HCT116 (cell line): ENCODE measurements around the gene PIK3R1. TPM values are rescaled to one million over a fixed set of nuclear protein-coding genes. Genes with fewer than 3 reads are reported as not detected.

Experiments
- ATAC-seq: fragments of 200-7000 bp; cut with Tn5 transposase; 2 replicates; pipeline ENCODE4 v1.9.1; 2020; ENCODE audit warnings: mild to moderate bottlenecking, moderate library complexity
- BruUV-seq: library from RNA; stranded (reverse); fragments of 400-500 nt; replicated peaks from 2 replicates; lab custom pipeline; 2021; lab: Mats Ljungman, UMichigan
- CTCF ChIA-PET: fragments of 300-600 bp; sonication (Branson Sonifier 250); formaldehyde crosslinking; loops from one replicate; lab custom pipeline; 2021; ENCODE audit warnings: antibody characterized with exemption; lab: Charles Lee
- POLR2A ChIA-PET: fragments of 300-600, 350-600 bp; sonication (Branson Sonifier 250); formaldehyde crosslinking; loops from one replicate; lab custom pipeline; 2021; ENCODE audit warnings: antibody characterized with exemption; lab: Charles Lee
- RAD21 ChIA-PET, 2 experiments: fragments of 300-600 bp; sonication (Branson Sonifier 250); formaldehyde crosslinking; loops; one replicate each; lab custom pipeline; 2023; ENCODE audit warnings: low total read pairs in 2 of 2; ENCODE audit not compliant: uncharacterized antibody in 2 of 2, unreplicated experiment in 2 of 2, low non-redundant PET in 1 of 2; lab: Charles Lee
- DNase-seq: peaks from one replicate; pipeline ENCODE4 v3.0.0-alpha.2; 2010; ENCODE audit warnings: low read depth, low spot score
- H2AFZ ChIP-seq: fragments of 200-600 bp; shearing (Covaris generic), sonication (generic); 2 replicates; pipeline ENCODE4 v1.6.1; 2017; ENCODE audit warnings: low read depth, mixed run types, mixed read lengths, antibody characterized with exemption, low read length; ENCODE audit not compliant: poor library complexity, severe bottlenecking
- H3K27ac ChIP-seq: 2 replicates; pipeline ENCODE4 v1.5.1; 2012; ENCODE audit warnings: low read depth, low read length
- H3K27me3 ChIP-seq: fragments of 200-600 bp; sonication (generic); 2 replicates; pipeline ENCODE4 v1.6.1; 2016; ENCODE audit warnings: mixed run types, low read length, mixed read lengths; ENCODE audit not compliant: insufficient read depth
- H3K36me3 ChIP-seq, 2 experiments: fragments of 200-500 bp in 1 of 2; fragments of 200-600 bp in 1 of 2; sonication (Bioruptor generic) in 1 of 2; sonication (generic) in 1 of 2; 2 replicates each; pipeline versions ENCODE4 v1.5.1 to v1.6.1; 2014 to 2016; ENCODE audit warnings: low read length in 2 of 2, inconsistent platforms in 1 of 2, mixed read lengths in 1 of 2, mixed run types in 1 of 2; ENCODE audit not compliant: insufficient read depth in 2 of 2, control insufficient read depth in 1 of 2
- H3K4me1 ChIP-seq, 2 experiments: fragments of 200-600 bp in 1 of 2; sonication (generic) in 1 of 2; 2 replicates each; pipeline versions ENCODE4 v1.5.1 to v1.6.1; 2012 to 2017; ENCODE audit warnings: low read length in 2 of 2, inconsistent platforms in 1 of 2, mild to moderate bottlenecking in 1 of 2, mixed read lengths in 1 of 2, mixed run types in 1 of 2, moderate library complexity in 1 of 2; ENCODE audit not compliant: insufficient read depth in 2 of 2, control insufficient read depth in 1 of 2
- H3K4me2 ChIP-seq: fragments of 200-600 bp; sonication (generic); 2 replicates; pipeline ENCODE4 v1.6.1; 2017; ENCODE audit warnings: mixed run types, low read length, mixed read lengths
- H3K4me3 ChIP-seq, 2 experiments: fragments of 200-600 bp in 1 of 2; sonication (generic) in 1 of 2; replicated peaks in 1 of 2; 2 replicates each; pipeline ENCODE4 v1.5.1; 2011 to 2016; ENCODE audit warnings: low read length in 2 of 2, control low read depth in 1 of 2, low read depth in 1 of 2, mild to moderate bottlenecking in 1 of 2, mixed read lengths in 1 of 2, mixed run types in 1 of 2
- H3K79me2 ChIP-seq: fragments of 200-600 bp; sonication (generic); 2 replicates; pipeline ENCODE4 v1.6.1; 2017; ENCODE audit warnings: mild to moderate bottlenecking, mixed run types, low read length, moderate library complexity, mixed read lengths; ENCODE audit not compliant: insufficient read depth
- H3K9ac ChIP-seq: fragments of 200-600 bp; sonication (generic); 2 replicates; pipeline ENCODE4 v1.6.1; 2016; ENCODE audit warnings: low read length, mixed read lengths
- H3K9me2 ChIP-seq: fragments of 200-600 bp; sonication (generic), shearing (Covaris generic); 2 replicates; pipeline ENCODE4 v1.6.1; 2017; ENCODE audit warnings: mixed run types, mild to moderate bottlenecking, moderate library complexity; ENCODE audit not compliant: insufficient read depth
- H3K9me3 ChIP-seq, 2 experiments: fragments of 200-500 bp in 1 of 2; fragments of 200-600 bp in 1 of 2; sonication (Bioruptor generic) in 1 of 2; sonication (generic) in 1 of 2; 2 replicates each; pipeline ENCODE4 v1.6.1; 2014 to 2017; ENCODE audit warnings: low read length in 2 of 2, mixed read lengths in 2 of 2, inconsistent platforms in 1 of 2, low read depth in 1 of 2, mild to moderate bottlenecking in 1 of 2, mixed run types in 1 of 2, moderate library complexity in 1 of 2; ENCODE audit not compliant: control insufficient read depth in 1 of 2, insufficient read depth in 1 of 2
- H4K20me1 ChIP-seq: fragments of 200-600 bp; sonication (generic), shearing (Covaris generic); 2 replicates; pipeline ENCODE4 v1.6.1; 2017; ENCODE audit warnings: mixed run types, mild to moderate bottlenecking, moderate library complexity; ENCODE audit not compliant: insufficient read depth
- EGR1 ChIP-seq: IDR thresholded peaks from 2 replicates; pipeline ENCODE4 v1.6.1; 2012; ENCODE audit warnings: low read depth
- ELF1 ChIP-seq: IDR thresholded peaks from 2 replicates; pipeline ENCODE4 v1.6.1; 2012; ENCODE audit warnings: low read depth, borderline replicate concordance
- YY1 ChIP-seq: IDR thresholded peaks from 2 replicates; pipeline ENCODE4 v1.6.1; 2011; ENCODE audit warnings: low read length, low read depth, moderate library complexity, mild to moderate bottlenecking; ENCODE audit not compliant: insufficient replicate concordance; ENCODE audit errors: extremely low read depth
- ZFX ChIP-seq: fragments of 450-650 bp; IDR thresholded peaks from 2 replicates; pipeline ENCODE4 v1.6.1; 2017
- intact Hi-C: fragments of 100-400 bp; cut with micrococcal nuclease; formaldehyde crosslinking; loops from 2 replicates; pipeline ENCODE4 v1.10.0; 2022
- total RNA-seq: library from RNA; stranded (reverse); gene quantifications from one replicate; pipeline ENCODE4 v1.2.1, GENCODE V29; 2021; ENCODE audit not compliant: unreplicated experiment
- TF ChIP-seq, protein P1 (sequence below): IDR thresholded peaks from 2 replicates; pipeline ENCODE4 v1.6.1; 2011; ENCODE audit warnings: mild to moderate bottlenecking, low read length, moderate library complexity; ENCODE audit not compliant: insufficient replicate concordance; ENCODE audit errors: extremely low read depth
- TF ChIP-seq, protein P2 (sequence below), 3 experiments: fragments of 200-600 bp in 1 of 3; sonication (generic) in 1 of 3; IDR thresholded peaks in 2 of 3; conservative IDR thresholded peaks in 1 of 3; 2 replicates each; pipeline ENCODE4 v1.5.1; 2012 to 2017; ENCODE audit warnings: low read depth in 2 of 3, low read length in 2 of 3, antibody characterized with exemption in 1 of 3, borderline replicate concordance in 1 of 3, control low read depth in 1 of 3, mild to moderate bottlenecking in 1 of 3, mixed read lengths in 1 of 3, mixed run types in 1 of 3, moderate library complexity in 1 of 3; ENCODE audit not compliant: insufficient read depth in 1 of 3
- TF ChIP-seq, protein P3 (sequence below): IDR thresholded peaks from 2 replicates; pipeline ENCODE4 v1.6.1; 2012

Gene PIK3R1
- total RNA-seq, 1 experiment from 2014 or later: 7.2 TPM

DNA sequence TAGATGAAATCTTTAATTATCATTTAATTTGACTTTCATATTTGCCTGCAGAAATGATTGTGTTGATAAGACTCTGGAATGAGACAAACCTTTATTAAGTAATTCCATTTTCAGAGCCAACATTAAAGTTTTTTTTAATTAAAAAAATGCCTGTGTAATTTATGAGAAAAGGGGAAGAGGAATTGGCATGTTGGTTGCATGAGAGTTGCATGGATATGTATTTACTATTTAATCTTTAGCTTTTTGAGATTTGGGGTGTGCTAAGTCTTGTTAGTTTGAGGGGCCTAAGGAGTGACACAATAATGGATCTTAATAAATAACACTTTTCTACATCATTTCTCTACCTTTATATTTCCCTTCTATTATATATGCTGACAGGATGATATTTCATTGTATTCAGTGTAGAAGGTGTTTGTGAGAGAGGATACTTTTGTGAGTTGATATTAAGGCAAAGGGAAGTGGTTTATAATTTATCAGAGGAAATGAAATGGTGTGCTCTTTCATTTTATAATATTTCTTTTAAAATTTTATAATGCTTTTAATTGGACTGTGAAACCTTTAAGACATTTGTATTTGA is 54.9 kb downstream of the PIK3R1 start (continued):
- TF ChIP-seq, protein P1, sequence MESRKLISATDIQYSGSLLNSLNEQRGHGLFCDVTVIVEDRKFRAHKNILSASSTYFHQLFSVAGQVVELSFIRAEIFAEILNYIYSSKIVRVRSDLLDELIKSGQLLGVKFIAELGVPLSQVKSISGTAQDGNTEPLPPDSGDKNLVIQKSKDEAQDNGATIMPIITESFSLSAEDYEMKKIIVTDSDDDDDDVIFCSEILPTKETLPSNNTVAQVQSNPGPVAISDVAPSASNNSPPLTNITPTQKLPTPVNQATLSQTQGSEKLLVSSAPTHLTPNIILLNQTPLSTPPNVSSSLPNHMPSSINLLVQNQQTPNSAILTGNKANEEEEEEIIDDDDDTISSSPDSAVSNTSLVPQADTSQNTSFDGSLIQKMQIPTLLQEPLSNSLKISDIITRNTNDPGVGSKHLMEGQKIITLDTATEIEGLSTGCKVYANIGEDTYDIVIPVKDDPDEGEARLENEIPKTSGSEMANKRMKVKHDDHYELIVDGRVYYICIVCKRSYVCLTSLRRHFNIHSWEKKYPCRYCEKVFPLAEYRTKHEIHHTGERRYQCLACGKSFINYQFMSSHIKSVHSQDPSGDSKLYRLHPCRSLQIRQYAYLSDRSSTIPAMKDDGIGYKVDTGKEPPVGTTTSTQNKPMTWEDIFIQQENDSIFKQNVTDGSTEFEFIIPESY: no peak
- TF ChIP-seq, protein P2, sequence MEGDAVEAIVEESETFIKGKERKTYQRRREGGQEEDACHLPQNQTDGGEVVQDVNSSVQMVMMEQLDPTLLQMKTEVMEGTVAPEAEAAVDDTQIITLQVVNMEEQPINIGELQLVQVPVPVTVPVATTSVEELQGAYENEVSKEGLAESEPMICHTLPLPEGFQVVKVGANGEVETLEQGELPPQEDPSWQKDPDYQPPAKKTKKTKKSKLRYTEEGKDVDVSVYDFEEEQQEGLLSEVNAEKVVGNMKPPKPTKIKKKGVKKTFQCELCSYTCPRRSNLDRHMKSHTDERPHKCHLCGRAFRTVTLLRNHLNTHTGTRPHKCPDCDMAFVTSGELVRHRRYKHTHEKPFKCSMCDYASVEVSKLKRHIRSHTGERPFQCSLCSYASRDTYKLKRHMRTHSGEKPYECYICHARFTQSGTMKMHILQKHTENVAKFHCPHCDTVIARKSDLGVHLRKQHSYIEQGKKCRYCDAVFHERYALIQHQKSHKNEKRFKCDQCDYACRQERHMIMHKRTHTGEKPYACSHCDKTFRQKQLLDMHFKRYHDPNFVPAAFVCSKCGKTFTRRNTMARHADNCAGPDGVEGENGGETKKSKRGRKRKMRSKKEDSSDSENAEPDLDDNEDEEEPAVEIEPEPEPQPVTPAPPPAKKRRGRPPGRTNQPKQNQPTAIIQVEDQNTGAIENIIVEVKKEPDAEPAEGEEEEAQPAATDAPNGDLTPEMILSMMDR (IDR thresholded peaks at IDR 0.05 in 2 of 3, conservative IDR thresholded peaks at IDR 0.05 in 1 of 3; ENCODE audit: borderline replicate concordance in 1 of 3, insufficient read depth in 1 of 3, low read depth in 2 of 3, low read length in 2 of 3): no peak
- no peak for TF ChIP-seq EGR1
- no peak for TF ChIP-seq ZFX

DNA sequence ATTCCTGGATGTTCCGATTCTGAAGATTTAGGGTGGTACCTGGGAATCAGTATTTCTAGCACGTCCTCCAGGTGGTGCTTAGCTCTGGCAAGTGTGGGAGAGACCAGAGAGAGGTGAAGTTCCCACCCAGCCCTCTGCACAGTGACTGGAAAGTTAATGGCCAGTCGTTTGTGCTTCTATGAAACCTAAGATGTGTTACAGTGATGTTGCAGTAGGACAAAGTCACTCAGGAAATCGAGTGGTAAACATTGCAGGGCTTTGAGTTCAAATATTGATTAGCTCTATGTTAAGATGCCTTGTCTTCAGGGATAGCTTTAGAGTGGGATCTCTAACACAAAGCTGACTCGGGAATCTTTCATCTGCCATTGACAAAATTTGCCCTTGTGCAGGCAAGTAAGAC is 55.6 kb downstream of the PIK3R1 start:
- RAD21 ChIA-PET: no interaction called here
- POLR2A ChIA-PET: no interaction called here
- Histone ChIP-seq H3K9me2 (no peaks in the 10 kb centered on the region), H3K4me3 (no peak overlapping the region), H3K4me2 (no peak overlapping the region), H4K20me1 (no peaks in the 10 kb centered on the region), H3K79me2 (no peaks in the 10 kb centered on the region), H3K9ac (no peak overlapping the region), H3K27me3 (no peaks in the 10 kb centered on the region), H3K36me3 (no peaks in the 10 kb centered on the region), H2AFZ (no peak overlapping the region), H3K27ac (no peak overlapping the region), H3K4me1 (no peaks in the 10 kb centered on the region), H3K9me3 (no peaks in the 10 kb centered on the region)
- no TSS peak for BruUV-seq
- ATAC-seq: no peak
- intact Hi-C loops: no loop called here
- TF ChIP-seq, protein P3, sequence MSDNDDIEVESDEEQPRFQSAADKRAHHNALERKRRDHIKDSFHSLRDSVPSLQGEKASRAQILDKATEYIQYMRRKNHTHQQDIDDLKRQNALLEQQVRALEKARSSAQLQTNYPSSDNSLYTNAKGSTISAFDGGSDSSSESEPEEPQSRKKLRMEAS: no peak
- no peak for TF ChIP-seq YY1
- TF ChIP-seq ELF1: no peak
- no peak for DNase-seq
- CTCF ChIA-PET: interaction anchor here (1.3 to 2.4 kb wide), 5 partner anchors 16 to 1283 kb away, joined by 3 to 24 read pairs (median 8); no protein-coding TSS in a partner anchor
